HFF-Myc (cell line): ENCODE data around the gene KRT80.

ENCODE experiments used
- DNase-seq: peaks from one replicate; pipeline ENCODE4 v3.0.0-alpha.2; 2011; ENCODE audit warnings: low read depth; ENCODE audit errors: extremely low read depth
- H3K4me3 ChIP-seq: replicated peaks from 2 replicates; pipeline ENCODE4 v1.5.1; 2011; ENCODE audit warnings: low read depth, mild to moderate bottlenecking, control low read depth, low read length
- TF ChIP-seq, protein P1 (sequence below): IDR thresholded peaks from 2 replicates; pipeline ENCODE4 v1.5.1; 2012; ENCODE audit warnings: mild to moderate bottlenecking, low read depth, low read length, control low read depth; ENCODE audit errors: missing control alignments

Gene KRT80

GRCh38 chr12:52175371-52176350, 16.2 kb downstream of the KRT80 start:
- TF ChIP-seq, protein P1, sequence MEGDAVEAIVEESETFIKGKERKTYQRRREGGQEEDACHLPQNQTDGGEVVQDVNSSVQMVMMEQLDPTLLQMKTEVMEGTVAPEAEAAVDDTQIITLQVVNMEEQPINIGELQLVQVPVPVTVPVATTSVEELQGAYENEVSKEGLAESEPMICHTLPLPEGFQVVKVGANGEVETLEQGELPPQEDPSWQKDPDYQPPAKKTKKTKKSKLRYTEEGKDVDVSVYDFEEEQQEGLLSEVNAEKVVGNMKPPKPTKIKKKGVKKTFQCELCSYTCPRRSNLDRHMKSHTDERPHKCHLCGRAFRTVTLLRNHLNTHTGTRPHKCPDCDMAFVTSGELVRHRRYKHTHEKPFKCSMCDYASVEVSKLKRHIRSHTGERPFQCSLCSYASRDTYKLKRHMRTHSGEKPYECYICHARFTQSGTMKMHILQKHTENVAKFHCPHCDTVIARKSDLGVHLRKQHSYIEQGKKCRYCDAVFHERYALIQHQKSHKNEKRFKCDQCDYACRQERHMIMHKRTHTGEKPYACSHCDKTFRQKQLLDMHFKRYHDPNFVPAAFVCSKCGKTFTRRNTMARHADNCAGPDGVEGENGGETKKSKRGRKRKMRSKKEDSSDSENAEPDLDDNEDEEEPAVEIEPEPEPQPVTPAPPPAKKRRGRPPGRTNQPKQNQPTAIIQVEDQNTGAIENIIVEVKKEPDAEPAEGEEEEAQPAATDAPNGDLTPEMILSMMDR = peak; percentile 7
- no peak overlapping the region for H3K4me3 ChIP-seq
- DNase-seq = no peak

- no peak for DNase-seq
- TF ChIP-seq, protein P1 = no peak
- no peak overlapping the region for H3K4me3 ChIP-seq
Observed at GRCh38 chr12:52173526-52173925, 18.3 kb downstream of the KRT80 start.

DNA sequence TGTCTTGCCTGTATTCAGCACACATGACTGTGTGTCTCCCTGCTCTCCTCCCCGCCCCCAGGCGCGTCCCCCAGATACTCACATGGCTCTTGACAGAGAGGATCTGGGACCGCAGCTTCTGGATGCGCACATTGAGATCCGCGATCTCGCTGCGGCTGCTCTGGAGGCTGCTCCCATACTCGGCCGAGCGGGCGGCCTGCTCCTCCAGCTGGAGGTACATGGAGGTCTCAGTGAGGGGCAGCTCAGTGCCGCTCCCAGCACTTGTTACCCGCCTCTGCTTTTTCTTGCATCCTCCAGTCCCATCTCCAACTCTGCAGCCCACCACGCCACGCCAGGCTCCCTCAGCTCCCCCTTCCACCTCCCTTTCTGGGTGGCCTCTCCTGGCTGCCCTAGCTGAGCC, 18.9 kb downstream of the KRT80 start:
- no peak overlapping the region for H3K4me3 ChIP-seq
- no peak for DNase-seq
- TF ChIP-seq, protein P1 = no peak

- no peak for DNase-seq
- H3K4me3 ChIP-seq = no peak overlapping the region
- TF ChIP-seq, protein P1 = peak; percentile 52
Observed at GRCh38 chr12:52171950-52172512, 19.8 kb downstream of the KRT80 start.

DNA sequence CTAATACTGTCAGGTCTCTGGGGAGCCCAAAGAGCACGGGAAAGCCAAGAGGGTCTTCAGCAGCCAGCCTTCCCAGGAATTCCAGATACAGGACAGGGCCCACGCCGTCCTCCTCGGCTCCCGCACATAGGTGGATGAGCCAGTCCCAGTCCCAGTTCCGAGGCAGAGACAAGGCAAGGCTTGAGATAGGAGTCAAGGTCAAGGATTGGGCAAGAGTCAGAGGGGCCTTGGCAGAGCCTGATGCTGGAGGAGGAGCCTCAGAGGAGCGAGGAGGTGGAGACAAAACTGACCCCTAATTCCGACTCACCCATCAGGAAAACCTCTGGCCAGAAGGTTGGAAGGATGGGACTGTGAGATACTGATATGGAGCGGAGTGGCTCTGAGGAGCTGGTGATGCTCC, 21.0 kb downstream of the KRT80 start:
- TF ChIP-seq, protein P1 = no peak
- DNase-seq = no peak
- H3K4me3 ChIP-seq = no peak overlapping the region

GRCh38 chr12:52169886-52170285, 21.9 kb downstream of the KRT80 start:
- DNase-seq = no peak
- no peak overlapping the region for H3K4me3 ChIP-seq
- TF ChIP-seq, protein P1 = no peak
